Endothelial cell of umbilical vein (primary cell): ENCODE results near the gene GBF1. TPM values are rescaled to one million over a fixed set of nuclear protein-coding genes. Genes with fewer than 3 reads are reported as not detected.

Source experiments
- BruUV-seq: library from RNA; stranded (reverse); fragments of 400-500 nt; replicated peaks from 2 replicates; lab custom pipeline; 2021; lab: Mats Ljungman, UMichigan
- CTCF ChIA-PET: fragments of 300-600, 350-600 bp; sonication (Branson Sonifier 250); formaldehyde crosslinking; loops from one replicate; lab custom pipeline; 2021; ENCODE audit warnings: antibody characterized with exemption, inconsistent platforms; lab: Charles Lee
- POLR2A ChIA-PET: fragments of 300-600, 350-600 bp; sonication (Branson Sonifier 250); formaldehyde crosslinking; loops from one replicate; lab custom pipeline; 2021; ENCODE audit warnings: antibody characterized with exemption, inconsistent platforms; lab: Charles Lee
- DNase-seq: peaks from one replicate; pipeline ENCODE4 v3.0.0-alpha.2; 2011; ENCODE audit warnings: low read depth, low spot score
- FAIRE-seq: peaks from 2 replicates; lab custom pipeline; 2011; peaks lifted over from hg19 to GRCh38; lab: Jason Lieb, UNC
- H2AFZ ChIP-seq: 2 replicates; pipeline ENCODE4 v1.6.0; 2012; ENCODE audit warnings: low read depth, low read length, control low read depth, inconsistent platforms
- H3K27ac ChIP-seq: 2 replicates; pipeline ENCODE4 v1.5.1; 2011; ENCODE audit warnings: low read depth, mild to moderate bottlenecking, control low read depth, low read length, moderate library complexity; ENCODE audit not compliant: insufficient read depth
- H3K27me3 ChIP-seq, 2 experiments: 2 replicates each; pipeline versions ENCODE4 v1.6.0 to v1.6.1; 2011; ENCODE audit warnings: low read length in 2 of 2, mixed read lengths in 1 of 2; ENCODE audit not compliant: control insufficient read depth in 2 of 2, insufficient read depth in 2 of 2
- H3K36me3 ChIP-seq, 2 experiments: 2 replicates in 1 of 2; 3 replicates in 1 of 2; pipeline ENCODE4 v1.5.1; 2011; ENCODE audit warnings: low read length in 2 of 2, mild to moderate bottlenecking in 1 of 2, moderate library complexity in 1 of 2; ENCODE audit not compliant: control insufficient read depth in 2 of 2, insufficient read depth in 2 of 2; ENCODE audit errors: extremely low read depth in 1 of 2
- H3K4me1 ChIP-seq: 3 replicates; pipeline ENCODE4 v1.5.1; 2011; ENCODE audit warnings: mild to moderate bottlenecking, low read length; ENCODE audit not compliant: control insufficient read depth, insufficient read depth; ENCODE audit errors: extremely low read depth
- H3K4me2 ChIP-seq: 2 replicates; pipeline ENCODE4 v1.6.1; 2011; ENCODE audit warnings: low read length, control low read depth, mixed read lengths; ENCODE audit not compliant: insufficient read depth
- H3K4me3 ChIP-seq, 3 experiments: fragments of 200-600 bp in 1 of 3; sonication (generic), shearing (Covaris generic) in 1 of 3; replicated peaks in 1 of 3; 2 replicates each; pipeline ENCODE4 v1.5.1; 2011 to 2016; ENCODE audit warnings: control low read depth in 3 of 3, low read length in 3 of 3, mild to moderate bottlenecking in 2 of 3, inconsistent platforms in 1 of 3, low read depth in 1 of 3, moderate library complexity in 1 of 3; ENCODE audit not compliant: insufficient read depth in 1 of 3
- H3K79me2 ChIP-seq: 2 replicates; pipeline ENCODE4 v1.6.0; 2012; ENCODE audit warnings: low read length, inconsistent platforms; ENCODE audit not compliant: control insufficient read depth, insufficient read depth
- H3K9ac ChIP-seq: replicated peaks from 2 replicates; pipeline ENCODE3; 2011; ENCODE audit warnings: low read length, control low read depth; ENCODE audit not compliant: insufficient read depth; ENCODE audit errors: extremely low read depth
- H3K9me1 ChIP-seq: replicated peaks from 3 replicates; pipeline ENCODE4 v1.6.0; 2011; ENCODE audit warnings: mild to moderate bottlenecking, low read length; ENCODE audit not compliant: control insufficient read depth, insufficient read depth; ENCODE audit errors: extremely low read depth
- H3K9me3 ChIP-seq: replicated peaks from 2 replicates; pipeline ENCODE4 v1.5.1; 2012; ENCODE audit warnings: low read length, inconsistent platforms; ENCODE audit not compliant: control insufficient read depth, insufficient read depth
- H4K20me1 ChIP-seq: replicated peaks from 2 replicates; pipeline ENCODE3; 2011; ENCODE audit warnings: mild to moderate bottlenecking, low read length; ENCODE audit not compliant: control insufficient read depth, insufficient read depth; ENCODE audit errors: extremely low read depth
- EZH2 ChIP-seq: IDR thresholded peaks from 2 replicates; pipeline ENCODE4 v1.6.1; 2012; ENCODE audit warnings: borderline replicate concordance, low read depth, mild to moderate bottlenecking, moderate library complexity, low read length, inconsistent platforms; ENCODE audit not compliant: severe bottlenecking
- FOS ChIP-seq: IDR thresholded peaks from 2 replicates; pipeline ENCODE4 v1.6.1; 2011; ENCODE audit warnings: mild to moderate bottlenecking, low read length, moderate library complexity, borderline replicate concordance; ENCODE audit not compliant: insufficient read depth
- GATA2 ChIP-seq: IDR thresholded peaks from 2 replicates; pipeline ENCODE4 v1.7.0; 2011; ENCODE audit warnings: low read depth, mild to moderate bottlenecking, moderate library complexity, mixed read lengths, low read length; ENCODE audit not compliant: insufficient read length, insufficient read depth
- JUN ChIP-seq: IDR thresholded peaks from 2 replicates; pipeline ENCODE4 v1.6.1; 2011; ENCODE audit warnings: borderline replicate concordance, low read depth; ENCODE audit not compliant: insufficient read length, insufficient read depth
- MYC ChIP-seq: IDR thresholded peaks from one replicate; pipeline ENCODE4 v1.6.1; 2011; ENCODE audit warnings: mild to moderate bottlenecking, low read depth, low read length
- POLR2A ChIP-seq: IDR thresholded peaks from 2 replicates; pipeline ENCODE4 v1.6.1; 2012; ENCODE audit warnings: low read depth, mild to moderate bottlenecking, control low read depth, low read length
- POLR2AphosphoS5 ChIP-seq: IDR thresholded peaks from 2 replicates; pipeline ENCODE4 v1.6.1; 2012; ENCODE audit warnings: low read depth, mild to moderate bottlenecking, control low read depth, low read length, moderate library complexity; ENCODE audit not compliant: insufficient read depth
- dilution Hi-C: fragments of 300-500 bp; cut with MboI; formaldehyde crosslinking; loops from one replicate; pipeline ENCODE4 v1.15.0; 2019; ENCODE audit warnings: low sequenced_read_pairs; ENCODE audit not compliant: extremely low pct_ligation_motif_present
- intact Hi-C: fragments of 100-400 bp; cut with micrococcal nuclease; formaldehyde crosslinking; loops from one replicate; pipeline ENCODE4 v1.10.0; 2022
- polyA plus RNA-seq, 4 experiments: library from polyadenylated mRNA; depleted of rRNA in 3 of 4; stranded (reverse) in 3 of 4; unstranded in 1 of 4; fragments of >200 nt; gene quantifications; 2 replicates each; pipeline versions ENCODE4 v1.2.1 to v1.2.3, GENCODE V29; 2011 to 2012; ENCODE audit warnings: missing spikeins in 1 of 4
- total RNA-seq: library from RNA; stranded (reverse); gene quantifications from 2 replicates; pipeline ENCODE4 v1.2.3, GENCODE V29; 2021
- TF ChIP-seq, protein P1 (sequence below), 2 donors: IDR thresholded peaks; 1 replicate in 1 of 2; 2 replicates in 1 of 2; pipeline ENCODE4 v1.5.1; 2011; ENCODE audit warnings: low read length in 2 of 2, mild to moderate bottlenecking in 2 of 2, moderate library complexity in 2 of 2, control low read depth in 1 of 2, inconsistent platforms in 1 of 2, low read depth in 1 of 2; ENCODE audit not compliant: insufficient read depth in 1 of 2; ENCODE audit errors: extremely low read depth in 1 of 2
- TF ChIP-seq, protein P2 (sequence below): IDR thresholded peaks from 2 replicates; pipeline ENCODE4 v1.6.1; 2011; ENCODE audit not compliant: insufficient read depth, insufficient read length

GBF1 gene
- total and polyA plus RNA-seq, 2 donors (not counting 3 experiments of a cell fraction or from before 2014, with no cell fraction given) = 26.0 to 49.7 TPM

DNA sequence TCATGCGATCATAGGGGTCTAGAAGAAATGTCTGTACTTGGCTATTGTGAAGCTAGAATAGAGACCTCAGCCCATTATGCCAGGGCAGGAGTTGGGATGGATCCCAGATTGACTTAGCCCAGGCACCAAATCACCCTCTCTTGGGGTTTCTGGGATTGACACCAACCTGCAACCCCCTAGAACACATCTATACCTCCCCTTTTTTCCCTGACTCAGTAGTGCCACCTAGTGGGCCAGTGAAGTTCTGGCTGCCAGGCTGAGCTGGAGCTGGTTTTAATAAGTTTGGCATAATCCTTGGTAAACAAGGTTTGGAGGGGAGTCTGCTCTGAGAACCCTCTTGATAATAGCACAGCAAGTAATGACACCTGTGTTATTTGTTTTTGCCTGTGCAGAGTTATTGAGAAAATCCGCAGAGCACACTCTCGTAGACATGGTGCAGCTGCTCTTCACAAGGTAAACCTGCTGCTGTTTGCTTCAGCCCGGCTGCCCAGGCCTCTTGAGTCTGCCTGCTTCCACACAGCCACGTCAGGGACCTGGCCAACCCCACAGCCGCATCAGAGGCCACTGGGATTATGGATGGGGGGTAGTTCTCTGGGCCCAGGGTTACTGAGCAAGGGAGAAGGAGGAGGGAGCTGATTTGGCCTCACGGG, 106.9 kb downstream of the GBF1 start:
- H3K4me2 ChIP-seq = no peak overlapping the region
- no peak overlapping the region for H3K9ac ChIP-seq
- intact Hi-C loops = loop anchor here (1.0 kb wide), 2 partner anchors 122 to 183 kb away; no protein-coding TSS in a partner anchor
- H3K4me1 ChIP-seq = no peaks in the 10 kb centered on the region
- H2AFZ ChIP-seq = no peak overlapping the region
- H3K27me3 ChIP-seq = no peaks in the 10 kb centered on the region
- no peak overlapping the region for H3K4me3 ChIP-seq
- CTCF ChIA-PET = interaction anchor here (0.6 to 19.8 kb wide), 49 partner anchors 8 to 232 kb away, joined by 3 to 1402 read pairs (median 5); partner anchors contain the start of genes CUEDC2, ELOVL3, GBF1 and NFKB2
- FAIRE-seq = peak; percentile 72
- H3K36me3 ChIP-seq = peaks cover 10 to 32% of the 10 kb centered on the region in 2 experiments
- dilution Hi-C loops = loop anchor here (25.0 kb wide), 1 partner anchor 115 kb away; the partner anchor contains the start of genes ELOVL3, GBF1 and PITX3
- no peak overlapping the region for H3K27ac ChIP-seq
- no peak for TF ChIP-seq POLR2A
- TF ChIP-seq, protein P1, sequence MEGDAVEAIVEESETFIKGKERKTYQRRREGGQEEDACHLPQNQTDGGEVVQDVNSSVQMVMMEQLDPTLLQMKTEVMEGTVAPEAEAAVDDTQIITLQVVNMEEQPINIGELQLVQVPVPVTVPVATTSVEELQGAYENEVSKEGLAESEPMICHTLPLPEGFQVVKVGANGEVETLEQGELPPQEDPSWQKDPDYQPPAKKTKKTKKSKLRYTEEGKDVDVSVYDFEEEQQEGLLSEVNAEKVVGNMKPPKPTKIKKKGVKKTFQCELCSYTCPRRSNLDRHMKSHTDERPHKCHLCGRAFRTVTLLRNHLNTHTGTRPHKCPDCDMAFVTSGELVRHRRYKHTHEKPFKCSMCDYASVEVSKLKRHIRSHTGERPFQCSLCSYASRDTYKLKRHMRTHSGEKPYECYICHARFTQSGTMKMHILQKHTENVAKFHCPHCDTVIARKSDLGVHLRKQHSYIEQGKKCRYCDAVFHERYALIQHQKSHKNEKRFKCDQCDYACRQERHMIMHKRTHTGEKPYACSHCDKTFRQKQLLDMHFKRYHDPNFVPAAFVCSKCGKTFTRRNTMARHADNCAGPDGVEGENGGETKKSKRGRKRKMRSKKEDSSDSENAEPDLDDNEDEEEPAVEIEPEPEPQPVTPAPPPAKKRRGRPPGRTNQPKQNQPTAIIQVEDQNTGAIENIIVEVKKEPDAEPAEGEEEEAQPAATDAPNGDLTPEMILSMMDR (IDR thresholded peaks at IDR 0.05; ENCODE audit: extremely low read depth in 1 of 2, insufficient read depth in 1 of 2, low read depth in 1 of 2, low read length in 2 of 2) = peak; percentile 87 to 96
- peaks cover 4% of the 10 kb centered on the region for H4K20me1 ChIP-seq
- POLR2A ChIA-PET = interaction anchor here (1.0 to 1.3 kb wide), 3 partner anchors 120 to 183 kb away, joined by 3 to 4 read pairs (median 4); no protein-coding TSS in a partner anchor
- H3K9me3 ChIP-seq = no peaks in the 10 kb centered on the region
- peaks cover 2% of the 10 kb centered on the region for H3K79me2 ChIP-seq
- H3K9me1 ChIP-seq = no peaks in the 10 kb centered on the region
- peak; percentile 58 for DNase-seq
- BruUV-seq = no TSS peak

DNA sequence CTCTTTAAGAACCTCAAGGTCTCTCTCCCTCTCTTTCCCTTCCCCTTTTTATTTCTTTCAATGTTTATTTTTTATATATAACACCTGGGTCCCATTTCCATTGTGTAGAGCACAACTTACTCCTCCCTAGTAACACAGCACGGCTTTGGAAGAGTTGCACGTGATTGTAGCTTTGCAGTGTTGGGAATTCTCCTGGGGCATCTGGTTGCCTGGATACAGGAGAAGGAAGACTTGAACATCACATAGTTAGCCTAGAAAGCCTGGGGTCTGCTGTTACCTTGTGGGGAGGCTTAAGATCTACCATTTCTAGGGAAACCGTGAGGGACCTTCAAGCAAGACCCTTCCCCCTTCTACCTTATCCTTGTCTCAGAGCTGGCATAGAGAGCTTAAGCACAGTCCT, 109.1 kb downstream of the GBF1 start:
- FAIRE-seq = no peak
- H2AFZ ChIP-seq = no peak overlapping the region

More for the DNA sequence above, 109.1 kb downstream of the GBF1 start:
- Histone ChIP-seq H3K27me3 (no peaks in the 10 kb centered on the region), H4K20me1 (no peaks in the 10 kb centered on the region), H3K9ac (no peak overlapping the region), H3K36me3 (peaks cover 19 to 50% of the 10 kb centered on the region in 2 experiments), H3K27ac (no peak overlapping the region), H3K4me1 (no peaks in the 10 kb centered on the region), H3K9me1 (no peaks in the 10 kb centered on the region), H3K9me3 (no peaks in the 10 kb centered on the region), H3K79me2 (no peaks in the 10 kb centered on the region), H3K4me2 (no peak overlapping the region), H3K4me3 (no peak overlapping the region)
- CTCF ChIA-PET = interaction anchor here (0.7 to 19.8 kb wide), 8 partner anchors 7 to 186 kb away, joined by 3 to 1402 read pairs (median 6); partner anchors contain the start of genes ELOVL3 and PITX3
- POLR2A ChIA-PET = no interaction called here
- TF ChIP-seq POLR2AphosphoS5 = no peak
- TF ChIP-seq, protein P2, sequence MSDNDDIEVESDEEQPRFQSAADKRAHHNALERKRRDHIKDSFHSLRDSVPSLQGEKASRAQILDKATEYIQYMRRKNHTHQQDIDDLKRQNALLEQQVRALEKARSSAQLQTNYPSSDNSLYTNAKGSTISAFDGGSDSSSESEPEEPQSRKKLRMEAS = no peak
- TF ChIP-seq MYC = no peak
- TF ChIP-seq, protein P1 (IDR thresholded peaks at IDR 0.05; ENCODE audit: extremely low read depth in 1 of 2, insufficient read depth in 1 of 2, low read depth in 1 of 2, low read length in 2 of 2) = no peak
- no peak for TF ChIP-seq POLR2A
- no peak for TF ChIP-seq JUN
- no peak for TF ChIP-seq GATA2
- no peak for TF ChIP-seq FOS
- TF ChIP-seq EZH2 = no peak
- dilution Hi-C loops (loop anchor here (25.0 kb wide), 1 partner anchor 117 kb away; the partner anchor contains the start of genes ELOVL3, GBF1 and PITX3), intact Hi-C loops (no loop called here)
- DNase-seq = no peak
- no TSS peak for BruUV-seq
